ENCODE data around the gene MRPS18A.
A peak's percentile ranks its signal among the peaks of the same experiment; 100 is the strongest.
"Not testable (repeated sequence)": the region's sequence is repeated elsewhere in the genome, so short reads cannot be mapped to it uniquely, and the experiment has no call there.

Gene MRPS18A

GRCh38 chr6:43669050-43669921, 18.3 kb downstream of the MRPS18A start:
- no peak for DNase-seq

- DNase-seq = peak; percentile 86
Measured at GRCh38 chr6:43668151-43669028, 19.2 kb downstream of the MRPS18A start.

- DNase-seq = peak; percentile 70
Measured at GRCh38 chr6:43667245-43668150, 20.1 kb downstream of the MRPS18A start.

GRCh38 chr6:43666196-43666920, 21.2 kb downstream of the MRPS18A start:
- DNase-seq = no peak

- no peak for DNase-seq
Measured at GRCh38 chr6:43665376-43665775, 22.2 kb downstream of the MRPS18A start.

- not testable (repeated sequence) for DNase-seq
Measured at GRCh38 chr6:43662948-43663347, 24.6 kb downstream of the MRPS18A start.

- no peak for DNase-seq
Measured at GRCh38 chr6:43658161-43658560, 29.4 kb downstream of the MRPS18A start.

- DNase-seq = no peak
Measured at GRCh38 chr6:43657221-43657802, 30.3 kb downstream of the MRPS18A start.

GRCh38 chr6:43652822-43653221, 34.8 kb downstream of the MRPS18A start:
- DNase-seq = not testable (repeated sequence)

- DNase-seq = no peak
Measured at GRCh38 chr6:43648248-43648647, 39.3 kb downstream of the MRPS18A start.

- DNase-seq = no peak
Measured at GRCh38 chr6:43647613-43648012, 40.0 kb downstream of the MRPS18A start.

GRCh38 chr6:43645613-43645964, 42.0 kb downstream of the MRPS18A start:
- no peak for DNase-seq

GRCh38 chr6:43644940-43645612, 42.5 kb downstream of the MRPS18A start, which contains the start of gene RSPH9:
Gene RSPH9 (plus strand): TSS chr6:43645036. CDS start chr6:43645099, 63 bp downstream.
- no peak for DNase-seq

GRCh38 chr6:43639984-43640800, 47.4 kb downstream of the MRPS18A start:
- no peak for DNase-seq

- DNase-seq = no peak
Measured at GRCh38 chr6:43636308-43636659, 51.3 kb downstream of the MRPS18A start.

GRCh38 chr6:43635387-43636307, 51.9 kb downstream of the MRPS18A start, which contains the start of gene MAD2L1BP:
Gene MAD2L1BP (plus strand): TSS chr6:43635840. CDS start chr6:43635876, 36 bp downstream.
- peak; percentile 87 for DNase-seq

- peak; percentile 44 for DNase-seq
Measured at GRCh38 chr6:43634702-43635303, 52.8 kb downstream of the MRPS18A start.

GRCh38 chr6:43633002-43633401, 54.6 kb downstream of the MRPS18A start:
- DNase-seq = not testable (repeated sequence)

Data from NCI-H2171 treated with DMSO at 0.1 percent for 48 hours (cell line).